H1 (cell line): ENCODE results near the gene BOLA1. TPM values are rescaled to one million over a fixed set of nuclear protein-coding genes. Genes with fewer than 3 reads are reported as not detected.

ENCODE experiments used
- BACH1 ChIP-seq: IDR thresholded peaks from 2 replicates; pipeline ENCODE4 v1.6.1; 2012; ENCODE audit warnings: low read length, improper control_type of control experiment
- BRCA1 ChIP-seq: IDR thresholded peaks from 2 replicates; pipeline ENCODE4 v1.6.1; 2012; ENCODE audit warnings: low read depth, low read length, improper control_type of control experiment
- CBX5 ChIP-seq: fragments of 300-800, 300-1000 bp; sonication (generic); IDR thresholded peaks from 2 replicates; pipeline ENCODE4 v1.7.1; 2016; ENCODE audit warnings: antibody characterized with exemption, low read length, low read depth
- CEBPB ChIP-seq: IDR thresholded peaks from 2 replicates; pipeline ENCODE4 v1.6.1; 2012; ENCODE audit warnings: low read depth, low read length
- CREB1 ChIP-seq: IDR thresholded peaks from 2 replicates; pipeline ENCODE4 v1.6.1; 2012; ENCODE audit warnings: inconsistent platforms
- EP300 ChIP-seq, 2 experiments: IDR thresholded peaks; 1 replicate in 1 of 2; 2 replicates in 1 of 2; pipeline ENCODE4 v1.6.1; 2011 to 2012; ENCODE audit warnings: low read depth in 2 of 2, low read length in 2 of 2, mild to moderate bottlenecking in 2 of 2, borderline replicate concordance in 1 of 2, inconsistent platforms in 1 of 2, moderate library complexity in 1 of 2
- HDAC6 ChIP-seq: IDR thresholded peaks from one replicate; pipeline ENCODE4 v1.7.1; 2012; ENCODE audit warnings: low read depth, mild to moderate bottlenecking, inconsistent platforms, low read length, moderate library complexity
- JUN ChIP-seq: IDR thresholded peaks from 2 replicates; pipeline ENCODE4 v1.6.1; 2011; ENCODE audit warnings: low read depth, mild to moderate bottlenecking, improper control_type of control experiment, low read length
- JUND ChIP-seq: IDR thresholded peaks from 2 replicates; pipeline ENCODE4 v1.6.1; 2011; ENCODE audit warnings: mild to moderate bottlenecking, improper control_type of control experiment, low read length
- PHF8 ChIP-seq: fragments of 200-600 bp; sonication (generic); conservative IDR thresholded peaks from 2 replicates; pipeline ENCODE4 v1.7.1; 2012; ENCODE audit warnings: low read depth, mild to moderate bottlenecking, inconsistent platforms, low read length, moderate library complexity
- POLR2AphosphoS5 ChIP-seq: IDR thresholded peaks from 2 replicates; pipeline ENCODE4 v1.6.1; 2011; ENCODE audit warnings: low read depth, low read length
- POU5F1 ChIP-seq: IDR thresholded peaks from 2 replicates; pipeline ENCODE4 v1.6.1; 2011; ENCODE audit warnings: low read depth, mild to moderate bottlenecking, low read length, moderate library complexity
- RAD21 ChIP-seq, 2 experiments: IDR thresholded peaks in 1 of 2; conservative IDR thresholded peaks in 1 of 2; 2 replicates each; pipeline ENCODE4 v1.6.1; 2011; ENCODE audit warnings: low read depth in 2 of 2, low read length in 2 of 2, improper control_type of control experiment in 1 of 2, inconsistent platforms in 1 of 2, mild to moderate bottlenecking in 1 of 2, moderate library complexity in 1 of 2
- RFX5 ChIP-seq: IDR thresholded peaks from 2 replicates; pipeline ENCODE4 v1.6.1; 2011; ENCODE audit warnings: low read depth, low read length, improper control_type of control experiment, borderline replicate concordance
- RXRA ChIP-seq: IDR thresholded peaks from 2 replicates; pipeline ENCODE4 v1.6.1; 2011; ENCODE audit warnings: low read depth, mild to moderate bottlenecking, low read length, moderate library complexity; ENCODE audit not compliant: insufficient read depth
- SAP30 ChIP-seq: fragments of 300-600 bp; sonication (generic); IDR thresholded peaks from 2 replicates; pipeline ENCODE4 v1.7.1; 2012; ENCODE audit warnings: low read length, moderate library complexity, mild to moderate bottlenecking, inconsistent platforms; ENCODE audit not compliant: insufficient read depth, insufficient replicate concordance
- SUZ12 ChIP-seq: fragments of 200-600 bp; sonication (generic); IDR thresholded peaks from 2 replicates; pipeline ENCODE4 v1.6.1; 2012; ENCODE audit warnings: mild to moderate bottlenecking, inconsistent platforms, low read length, moderate library complexity, mixed read lengths
- TAF7 ChIP-seq: optimal IDR thresholded peaks from 2 replicates; pipeline ENCODE3; 2011; ENCODE audit warnings: low read depth, mild to moderate bottlenecking, inconsistent platforms, low read length, moderate library complexity, borderline replicate concordance
- TCF12 ChIP-seq: IDR thresholded peaks from 2 replicates; pipeline ENCODE4 v1.6.1; 2011; ENCODE audit warnings: low read depth, mild to moderate bottlenecking, low read length
- TEAD4 ChIP-seq: IDR thresholded peaks from 2 replicates; pipeline ENCODE4 v1.6.1; 2012; ENCODE audit warnings: low read depth, low read length, inconsistent platforms, mixed read lengths
- YY1 ChIP-seq: IDR thresholded peaks from 2 replicates; pipeline ENCODE4 v1.6.1; 2011; ENCODE audit warnings: low read depth, mild to moderate bottlenecking, low read length
- polyA plus RNA-seq, 7 experiments: library from polyadenylated mRNA; depleted of rRNA in 3 of 7; stranded (reverse) in 5 of 7; unstranded in 2 of 7; fragments of >200 nt in 5 of 7; fragments of 200-250 nt in 2 of 7; gene quantifications; 1 replicate in 5 of 7; 2 replicates in 1 of 7; 4 replicates in 1 of 7; pipeline versions ENCODE4 v1.2.1 to v1.2.3, GENCODE V29; 2011 to 2013; ENCODE audit warnings: missing spikeins in 2 of 7, mixed read lengths in 2 of 7
- total RNA-seq: library from RNA; stranded (reverse); fragmentation: NEBNext Ultra II Directional; extraction: Animal tissue kit (Norgen Biotek cat#: 25700); gene quantifications from 2 replicates; pipeline ENCODE4 v1.2.1, GENCODE V29; 2021
- TF ChIP-seq, protein P1 (sequence below), 3 experiments: IDR thresholded peaks; 1 replicate in 2 of 3; 2 replicates in 1 of 3; pipeline versions ENCODE4 v1.5.1 to v1.6.1; 2011; ENCODE audit warnings: low read length in 3 of 3, mild to moderate bottlenecking in 3 of 3, inconsistent platforms in 2 of 3, low read depth in 1 of 3, moderate library complexity in 1 of 3; ENCODE audit not compliant: insufficient read depth in 1 of 3; ENCODE audit errors: control extremely low read depth in 1 of 3

The BOLA1 gene
- total and polyA plus RNA-seq, 2 of the 8 experiments (the other 6 are each of a cell fraction or from before 2014, with no cell fraction given) = 8.1 to 15.4 TPM

DNA sequence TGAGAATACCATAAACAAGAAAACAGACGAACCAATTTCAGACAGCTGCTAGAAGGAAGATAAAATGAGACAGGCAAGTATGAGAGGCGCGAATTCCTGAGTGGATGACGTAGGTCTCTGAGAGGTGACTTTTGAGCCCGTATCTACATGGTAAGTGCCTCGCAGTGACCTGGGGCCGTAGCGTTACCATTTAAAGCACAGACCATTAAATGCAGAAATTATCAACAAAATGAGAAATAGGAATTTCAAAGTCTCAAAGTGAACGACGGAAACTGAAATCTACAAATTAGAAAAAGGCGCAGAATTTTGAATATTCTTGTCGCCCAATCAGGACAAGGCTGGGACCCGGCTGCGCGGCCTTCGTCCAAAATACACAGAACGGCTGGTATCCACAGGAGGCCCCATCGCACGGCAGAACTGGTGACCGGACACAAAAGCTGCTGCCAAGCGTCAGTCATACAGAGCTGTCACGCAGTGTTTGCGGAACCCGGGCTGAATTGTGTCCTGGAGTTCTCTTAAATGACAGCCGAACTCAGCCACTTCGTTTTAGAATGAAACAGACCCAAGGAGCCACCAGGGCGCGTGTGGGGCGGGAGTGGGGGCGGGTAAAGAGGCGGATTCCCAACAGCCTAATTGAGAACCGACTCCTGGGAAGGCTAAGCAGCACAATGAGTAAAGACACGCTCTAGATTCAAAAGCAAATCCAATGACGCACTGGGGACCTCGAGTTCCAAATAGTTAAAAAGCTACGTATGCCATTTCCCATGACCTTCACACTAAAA, 13.8 kb upstream of the BOLA1 start (continued):
- peak; percentile 24; the same call in 1 of the 2 replicates for TF ChIP-seq TEAD4
- no peak for TF ChIP-seq EP300 (IDR thresholded peaks at IDR 0.05; ENCODE audit: borderline replicate concordance in 1 of 2, low read depth in 2 of 2, low read length in 2 of 2)
- TF ChIP-seq RAD21 (IDR thresholded peaks at IDR 0.05 in 1 of 2, conservative IDR thresholded peaks at IDR 0.05 in 1 of 2; ENCODE audit: low read depth in 2 of 2, low read length in 2 of 2) = no peak
- TF ChIP-seq TCF12 = no peak
- no peak for TF ChIP-seq SUZ12
- no peak for TF ChIP-seq RFX5
- no peak for TF ChIP-seq CEBPB
- TF ChIP-seq JUND = no peak
- no peak for TF ChIP-seq JUN
- TF ChIP-seq BRCA1 = no peak
- no peak for TF ChIP-seq RXRA
- TF ChIP-seq, protein P1, sequence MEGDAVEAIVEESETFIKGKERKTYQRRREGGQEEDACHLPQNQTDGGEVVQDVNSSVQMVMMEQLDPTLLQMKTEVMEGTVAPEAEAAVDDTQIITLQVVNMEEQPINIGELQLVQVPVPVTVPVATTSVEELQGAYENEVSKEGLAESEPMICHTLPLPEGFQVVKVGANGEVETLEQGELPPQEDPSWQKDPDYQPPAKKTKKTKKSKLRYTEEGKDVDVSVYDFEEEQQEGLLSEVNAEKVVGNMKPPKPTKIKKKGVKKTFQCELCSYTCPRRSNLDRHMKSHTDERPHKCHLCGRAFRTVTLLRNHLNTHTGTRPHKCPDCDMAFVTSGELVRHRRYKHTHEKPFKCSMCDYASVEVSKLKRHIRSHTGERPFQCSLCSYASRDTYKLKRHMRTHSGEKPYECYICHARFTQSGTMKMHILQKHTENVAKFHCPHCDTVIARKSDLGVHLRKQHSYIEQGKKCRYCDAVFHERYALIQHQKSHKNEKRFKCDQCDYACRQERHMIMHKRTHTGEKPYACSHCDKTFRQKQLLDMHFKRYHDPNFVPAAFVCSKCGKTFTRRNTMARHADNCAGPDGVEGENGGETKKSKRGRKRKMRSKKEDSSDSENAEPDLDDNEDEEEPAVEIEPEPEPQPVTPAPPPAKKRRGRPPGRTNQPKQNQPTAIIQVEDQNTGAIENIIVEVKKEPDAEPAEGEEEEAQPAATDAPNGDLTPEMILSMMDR (IDR thresholded peaks at IDR 0.05; ENCODE audit: control extremely low read depth in 1 of 3, insufficient read depth in 1 of 3, low read depth in 1 of 3, low read length in 3 of 3) = no peak
- TF ChIP-seq PHF8 = 0 out of 2 replicates have a peak, but pooled peaks have one; percentile 4
- no peak for TF ChIP-seq HDAC6
- TF ChIP-seq POLR2AphosphoS5 = peak; percentile 96
- no peak for TF ChIP-seq YY1
- TF ChIP-seq TAF7 = peak; percentile 41
- peak; percentile 97 for TF ChIP-seq SAP30
- 0 out of 2 replicates have a peak, but pooled peaks have one; percentile 14 for TF ChIP-seq CREB1
- no peak for TF ChIP-seq BACH1
- TF ChIP-seq CBX5 = no peak
- no peak for TF ChIP-seq POU5F1
